NCI-H2107 (cell line): ENCODE results near the gene SLC27A4.

Experiments
- DNase-seq: peaks from one replicate; lab custom pipeline; 2025; lab: John Stamatoyannopoulos, UW

SLC27A4 gene

DNA sequence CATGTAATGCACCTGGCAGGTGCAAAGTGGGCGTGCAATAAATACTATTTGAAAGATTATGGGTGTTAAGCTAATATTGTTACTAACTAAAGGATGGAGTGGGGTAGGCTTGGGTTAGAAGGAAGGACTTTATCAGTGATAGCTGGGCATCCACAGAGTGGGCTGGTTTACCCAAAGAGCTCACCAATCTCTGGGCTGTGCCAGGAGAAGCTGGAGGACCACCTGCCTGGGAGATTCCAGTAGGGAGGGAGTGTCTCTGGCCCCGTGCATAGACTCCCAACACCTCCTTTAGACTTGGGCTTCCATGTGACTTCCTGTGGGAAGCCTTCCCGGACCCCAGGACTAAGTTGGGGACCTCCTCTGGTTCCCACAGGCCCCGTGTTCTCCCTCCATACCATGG, 25.2 kb downstream of the SLC27A4 start:
- no peak for DNase-seq

DNA sequence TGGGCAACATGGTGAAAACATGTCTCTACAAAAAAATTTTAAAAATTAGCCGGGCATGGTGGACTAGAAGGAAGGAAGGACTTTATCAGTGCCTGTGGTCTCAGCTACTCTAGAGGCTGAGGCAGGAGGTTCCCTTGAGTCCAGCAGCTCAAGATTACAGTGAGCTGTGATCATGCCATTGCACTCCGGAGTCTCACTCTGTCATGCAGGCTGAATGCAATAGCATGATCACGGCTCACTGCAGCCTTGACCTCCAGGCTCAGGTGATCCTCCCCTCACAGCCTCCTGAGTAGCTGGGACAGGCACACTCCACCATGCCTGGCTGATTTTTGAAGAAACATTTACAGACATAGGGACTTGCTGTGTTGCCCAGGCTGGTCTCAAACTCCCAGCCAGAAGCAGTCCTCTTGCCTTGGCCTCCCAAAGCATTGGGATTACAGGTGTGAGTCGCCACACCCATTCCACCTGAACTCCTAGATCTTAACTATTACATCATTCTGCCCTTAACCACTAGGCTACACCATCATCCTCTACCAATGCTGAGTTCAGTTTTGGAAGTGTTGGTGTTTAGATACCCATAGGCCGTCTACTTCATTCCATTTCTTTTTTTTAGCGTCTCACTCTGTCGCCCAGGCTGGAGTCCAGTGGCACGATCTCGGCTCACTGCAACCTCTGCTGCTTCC, 28.8 kb downstream of the SLC27A4 start:
- DNase-seq, result no peak

DNA sequence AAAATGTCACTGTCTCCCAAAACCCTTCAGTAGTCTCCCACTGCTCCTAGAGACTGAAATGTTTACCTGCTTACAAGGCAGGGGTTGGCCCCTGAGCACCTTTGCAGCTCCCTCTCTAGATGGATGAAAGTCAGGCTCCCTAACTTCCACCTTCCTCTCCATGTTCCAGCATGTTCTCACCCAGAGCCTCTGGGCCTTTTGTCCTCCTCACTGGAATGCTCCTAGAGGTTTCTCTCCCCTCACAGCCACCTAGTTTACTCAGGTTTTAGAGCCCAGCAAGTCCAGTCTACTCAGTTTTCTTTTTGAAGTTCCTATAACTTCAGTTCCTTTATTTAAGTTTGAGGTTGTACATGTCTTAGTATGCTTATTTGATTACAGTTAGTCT, 30.0 kb downstream of the SLC27A4 start:
- DNase-seq, result no peak

DNA sequence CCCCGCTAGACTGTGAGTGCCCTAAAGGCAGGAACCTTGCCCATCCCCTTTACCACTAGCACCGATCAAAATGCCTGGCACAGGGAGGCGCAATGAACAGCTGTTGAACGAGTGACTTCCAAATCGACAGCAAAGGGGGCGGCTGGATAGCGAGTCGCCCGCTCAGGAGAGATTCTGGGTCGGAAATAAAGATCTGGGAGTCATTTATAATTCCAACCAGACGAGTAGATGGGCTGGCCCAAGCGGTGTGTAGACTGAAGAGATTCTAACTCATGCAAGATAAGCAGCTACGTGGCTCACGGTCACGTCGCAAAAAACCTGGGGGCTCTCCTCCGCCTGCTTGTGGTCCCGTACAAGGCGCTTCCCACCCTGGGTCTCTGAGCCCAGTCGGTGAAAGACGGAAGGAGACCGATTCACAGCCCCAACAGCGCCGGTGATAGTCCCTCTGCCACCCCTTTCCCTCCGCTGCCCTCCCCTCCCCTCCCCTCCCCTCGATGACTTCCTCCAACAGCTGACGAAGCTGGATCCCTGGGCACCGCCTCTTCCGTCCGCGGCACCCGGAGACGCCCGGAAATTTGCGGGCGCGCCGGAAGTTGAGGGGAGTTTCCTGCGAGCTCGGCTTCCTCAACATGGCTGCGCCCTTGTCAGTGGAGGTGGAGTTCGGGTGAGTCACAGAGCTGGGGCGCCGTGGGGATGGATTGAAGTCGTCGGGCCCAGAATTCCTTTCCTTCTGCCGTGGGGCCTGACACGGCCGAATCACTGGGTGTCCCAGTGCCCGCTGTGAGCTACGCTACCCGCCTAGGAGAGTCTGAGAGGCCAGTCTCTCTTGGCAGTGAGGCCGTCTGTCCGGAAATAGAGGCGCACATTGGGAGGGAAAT, 30.7 kb downstream of the SLC27A4 start, which contains the start of gene URM1:
TSS of gene URM1 (plus strand) at position 623 of the 878 bp plus-strand sequence. CDS start at position 630, 7 bp downstream.
- peak; percentile 85 for DNase-seq

DNA sequence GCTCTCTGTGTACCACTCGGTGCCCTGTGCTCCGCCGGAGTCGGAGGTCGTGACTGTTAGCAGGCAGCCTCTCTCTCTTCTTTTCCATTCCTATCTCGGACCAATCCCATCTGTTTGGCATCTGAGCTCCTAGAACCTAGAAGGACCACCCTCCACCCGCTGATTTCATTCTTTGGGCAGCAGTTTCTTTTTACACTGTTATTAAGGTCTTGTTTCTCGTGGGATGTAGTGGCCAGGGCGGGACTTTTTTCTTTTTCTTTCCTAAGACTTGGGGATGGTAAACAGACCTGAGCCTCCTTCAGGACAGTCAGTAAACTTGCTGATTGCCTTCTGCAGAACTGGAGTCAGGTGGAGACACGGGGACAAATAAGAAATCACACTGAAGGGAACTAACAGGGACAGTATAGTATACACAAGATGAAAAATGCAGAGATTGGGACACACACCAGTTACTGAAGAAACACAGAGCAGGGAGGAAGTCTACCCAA, 31.3 kb downstream of the SLC27A4 start:
- no peak for DNase-seq

DNA sequence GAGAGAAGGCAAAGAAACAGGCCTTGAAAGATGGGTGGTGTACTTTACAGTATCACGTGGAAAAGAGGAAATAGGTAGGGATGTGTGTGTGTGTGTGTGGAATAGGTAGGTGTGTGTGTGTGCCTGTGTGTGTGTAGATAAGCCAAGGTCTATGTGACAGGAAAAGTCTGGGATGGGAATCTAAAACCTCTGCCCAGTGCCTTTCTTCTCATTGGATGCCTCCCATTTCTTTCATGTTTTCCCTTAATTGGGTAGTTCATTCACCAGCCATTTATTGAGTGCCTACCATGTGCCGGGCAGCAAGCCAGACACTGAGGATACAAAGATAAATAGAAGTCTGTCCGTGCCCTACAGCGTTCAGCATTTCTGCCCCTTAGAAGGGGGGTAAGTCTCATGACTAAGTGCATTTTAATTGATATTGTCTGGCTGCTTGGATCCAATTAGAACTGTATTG, 31.9 kb downstream of the SLC27A4 start:
- DNase-seq, result no peak

DNA sequence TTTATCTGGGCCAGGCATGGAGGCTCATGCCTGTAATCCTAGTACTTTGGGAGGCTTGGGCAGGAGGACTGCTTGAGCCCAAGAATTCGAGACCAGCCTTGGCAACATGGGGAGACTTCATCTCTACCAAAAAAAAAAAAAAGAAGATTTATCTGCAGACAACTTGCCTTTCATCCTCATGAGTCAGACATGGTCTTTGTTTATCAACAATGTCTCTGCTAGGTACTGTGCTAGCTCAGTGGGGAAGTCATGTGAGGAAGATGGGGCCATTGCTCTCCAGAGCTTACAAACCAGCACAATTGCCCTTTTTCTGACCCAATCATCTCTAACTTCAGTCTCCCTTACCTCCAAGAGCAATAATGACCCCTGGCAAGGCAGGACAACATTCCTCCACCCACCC, 32.5 kb downstream of the SLC27A4 start:
- DNase-seq, result no peak

DNA sequence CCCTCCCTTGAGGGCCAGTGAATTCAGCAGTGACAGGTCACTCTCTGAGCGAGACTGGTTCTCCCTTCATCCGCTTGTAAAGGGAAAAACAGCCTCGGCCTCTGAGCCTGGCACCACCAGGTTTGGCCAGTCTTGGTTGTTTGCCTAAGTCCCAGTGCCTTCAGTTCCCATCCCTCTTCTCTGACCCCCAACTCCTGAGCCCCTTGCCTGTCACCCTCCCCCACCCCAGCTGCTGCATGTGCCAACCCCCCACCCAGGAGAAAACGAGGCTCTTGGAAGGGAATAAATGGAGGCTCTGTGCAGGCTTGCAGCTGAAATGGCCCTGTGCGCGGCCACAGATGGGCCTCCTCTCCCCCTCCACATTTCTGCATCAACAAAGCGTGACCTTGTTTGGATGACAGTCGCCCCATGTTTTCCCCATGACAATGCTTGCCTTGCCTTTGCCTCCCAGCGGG, 33.9 kb downstream of the SLC27A4 start:
- no peak for DNase-seq

DNA sequence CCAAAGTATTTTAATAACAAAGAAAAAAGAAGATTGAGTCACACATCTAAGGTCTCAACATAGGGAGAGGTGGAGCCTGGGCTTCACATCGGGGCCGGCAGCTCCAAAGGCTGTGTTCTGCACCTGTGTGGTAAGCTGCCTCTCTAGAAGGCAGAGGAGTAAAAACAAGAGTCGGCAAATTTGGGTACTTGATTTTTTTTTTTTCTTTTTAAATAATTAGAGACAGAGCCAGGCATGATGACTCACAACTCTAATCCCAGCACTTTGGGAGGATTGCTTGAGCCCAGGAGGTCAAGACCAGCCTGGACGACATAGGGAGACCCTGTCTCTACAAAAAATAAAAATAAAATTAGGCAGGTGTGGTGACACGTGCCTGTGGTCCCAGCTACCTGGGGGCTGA, 35.5 kb downstream of the SLC27A4 start:
- no peak for DNase-seq

DNA sequence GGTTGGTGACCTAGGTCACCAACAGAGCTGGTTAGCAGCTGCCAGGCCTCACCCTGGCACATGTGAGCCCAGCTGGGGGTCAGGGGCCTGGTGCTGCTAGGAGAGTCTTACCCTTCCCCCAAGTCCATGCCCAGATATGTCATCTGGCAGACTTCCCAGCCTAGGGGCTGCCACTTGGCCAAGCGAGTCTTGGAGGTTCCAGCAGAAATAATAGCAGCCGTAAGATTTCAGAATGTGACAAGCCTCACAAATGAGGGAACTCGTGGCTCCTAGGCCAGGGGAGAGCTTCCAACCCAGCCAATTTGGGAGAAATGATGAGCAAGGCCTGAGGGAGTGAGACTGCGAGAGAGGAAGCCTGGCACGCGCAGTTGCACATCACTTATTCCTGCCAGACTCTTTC, 41.9 kb downstream of the SLC27A4 start:
- DNase-seq, result no peak

DNA sequence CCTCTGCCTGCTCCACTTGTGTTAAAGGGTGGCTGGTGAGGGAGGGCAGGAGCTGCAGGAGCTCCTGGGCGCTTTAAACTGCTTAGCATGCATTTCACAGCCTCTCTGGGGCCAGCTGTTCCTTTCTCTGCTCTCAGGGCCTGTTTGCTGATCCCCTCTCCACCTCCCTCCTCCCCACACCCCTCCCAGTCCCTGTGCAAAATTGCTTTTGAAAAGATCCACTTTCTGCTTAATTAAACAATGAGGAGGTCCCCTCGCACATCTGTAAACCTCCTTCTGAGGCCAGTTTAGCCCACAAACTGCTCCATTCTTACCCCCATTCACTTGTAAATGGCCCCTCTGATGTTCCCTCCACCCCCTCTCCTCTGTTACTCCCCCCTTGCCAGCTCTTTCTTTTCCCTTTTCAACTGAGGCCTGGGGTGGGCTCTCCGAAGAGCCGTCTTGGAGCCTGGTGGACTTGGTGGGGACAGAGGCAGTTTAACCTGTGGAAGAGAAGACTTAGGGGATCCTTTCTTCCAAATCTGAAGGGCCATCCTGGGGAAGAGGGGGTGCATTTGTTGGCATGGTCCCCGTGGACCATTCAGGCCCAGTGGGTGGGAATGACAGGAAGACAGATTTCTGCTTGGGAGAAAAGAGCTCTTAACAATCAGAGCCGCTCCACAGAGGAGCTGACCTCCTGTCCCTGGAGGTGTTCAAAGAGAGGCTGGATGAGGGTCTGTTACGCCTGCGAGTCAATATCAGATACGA, 42.9 kb downstream of the SLC27A4 start:
- DNase-seq, result no peak

DNA sequence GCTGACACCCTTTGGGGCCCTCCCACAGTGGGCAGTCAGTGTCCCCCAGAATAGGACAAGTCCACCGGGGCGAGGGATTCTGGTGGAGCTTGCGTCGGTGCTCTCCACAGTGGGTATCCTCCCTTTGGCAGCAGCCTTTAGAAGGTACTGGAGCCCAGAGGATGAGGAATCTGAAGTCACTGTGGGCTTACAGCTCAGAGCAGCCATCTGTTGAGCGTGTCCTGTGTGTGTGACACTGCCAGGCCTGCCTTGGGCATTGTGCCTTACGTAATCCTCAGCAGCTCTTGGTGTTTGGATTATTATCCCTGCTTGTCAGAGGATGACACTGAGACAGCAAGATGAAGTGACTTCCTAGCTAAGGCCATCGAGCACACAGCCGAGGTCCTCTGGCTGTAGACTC, 43.5 kb downstream of the SLC27A4 start:
- DNase-seq, result no peak

DNA sequence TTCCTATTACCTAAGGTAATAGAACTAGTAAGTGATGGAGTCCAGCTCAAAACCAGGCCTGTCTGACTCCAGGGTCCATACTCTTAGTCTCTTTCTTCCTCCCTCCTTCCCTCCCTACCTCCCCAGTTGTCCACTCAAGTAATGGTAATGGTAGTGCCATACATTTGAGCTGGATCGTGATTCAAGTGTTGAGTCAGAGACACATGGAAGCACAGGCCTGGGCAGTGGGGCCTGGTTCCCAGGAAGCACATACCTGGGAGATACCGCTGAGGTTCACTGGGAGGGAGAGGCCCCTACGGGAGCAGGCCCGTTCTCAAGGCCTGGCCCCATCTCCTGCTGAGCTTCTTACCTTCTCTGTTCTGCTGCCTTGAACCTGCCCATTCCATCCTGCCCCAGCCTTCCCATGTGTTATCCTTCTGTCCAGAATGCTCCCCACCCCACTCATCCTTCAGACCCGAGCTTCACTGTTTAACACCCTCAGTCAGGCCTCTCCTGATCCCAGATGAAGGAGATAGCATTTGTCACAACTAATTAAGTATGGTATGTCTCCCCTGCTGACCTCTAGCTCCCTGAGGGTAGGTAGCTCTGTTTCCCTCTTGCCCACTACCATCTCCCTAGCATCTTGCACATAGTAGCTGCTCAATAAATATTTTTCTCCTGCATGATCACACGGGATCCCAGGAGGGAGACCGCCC, 44.6 kb downstream of the SLC27A4 start:
- DNase-seq, result no peak

DNA sequence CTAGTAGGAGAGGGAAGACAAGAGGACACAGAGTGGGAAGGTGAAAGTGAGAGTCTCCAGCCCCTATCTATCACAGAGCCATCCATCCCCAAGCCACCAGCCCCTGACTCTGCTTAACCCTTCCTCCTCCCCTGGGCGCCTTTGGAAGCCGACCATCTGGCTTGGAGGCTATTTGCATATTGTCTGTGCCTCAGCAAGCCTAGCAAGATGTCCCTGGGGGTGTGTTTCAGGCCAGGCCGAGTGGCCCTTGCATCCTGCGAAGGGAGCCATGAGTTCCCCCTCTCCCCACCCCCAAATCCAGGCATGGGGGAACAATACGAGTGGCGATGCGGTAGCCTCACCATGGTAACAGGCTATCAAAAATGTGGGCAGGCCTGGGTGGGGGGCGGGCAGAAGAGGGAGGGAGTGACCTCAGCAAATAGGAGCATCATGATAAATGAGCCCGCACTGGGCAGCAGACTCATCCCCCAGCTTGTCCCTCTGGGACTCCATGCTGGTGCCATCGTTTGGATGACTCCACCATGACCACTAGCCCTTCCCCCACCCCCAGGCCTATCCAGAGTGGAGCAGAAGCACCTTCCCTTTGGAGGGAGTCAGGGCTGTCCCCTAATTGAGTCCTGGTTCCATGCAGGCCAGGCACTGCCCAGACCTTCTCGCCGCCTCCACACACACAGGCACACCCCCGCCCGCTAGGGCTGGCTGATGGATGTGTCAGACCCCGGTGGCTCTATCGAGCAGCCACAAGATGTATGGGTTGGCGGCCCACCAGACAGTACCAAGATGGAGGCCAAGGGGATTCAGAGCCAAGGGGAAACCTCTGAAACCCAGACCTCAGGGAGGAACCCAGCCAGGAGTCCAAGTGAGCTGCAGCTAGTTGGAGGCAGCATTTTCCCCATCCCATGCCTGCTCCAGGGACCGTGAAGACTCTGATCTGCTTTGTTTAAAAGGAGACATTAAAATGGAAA, 45.5 kb downstream of the SLC27A4 start:
- no peak for DNase-seq

DNA sequence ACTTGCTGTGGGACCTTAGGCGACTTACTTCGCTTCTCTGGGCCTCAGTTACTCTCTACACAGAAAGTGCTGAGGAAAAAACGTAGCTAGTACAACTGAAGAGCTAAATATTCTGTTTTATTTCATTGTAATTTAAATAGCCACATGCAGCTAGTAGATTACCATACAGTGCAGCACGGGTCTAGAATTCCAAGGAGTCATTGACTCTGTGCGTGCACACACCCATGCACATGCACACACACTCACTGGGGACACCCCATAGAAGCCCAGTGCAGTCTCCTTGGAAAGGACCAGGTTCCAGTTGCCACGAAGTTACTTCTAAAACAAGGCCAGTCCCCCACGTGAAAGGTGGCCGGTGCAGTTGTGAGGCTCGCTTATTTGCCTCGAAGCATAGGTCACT, 47.8 kb downstream of the SLC27A4 start:
- DNase-seq, result no peak

DNA sequence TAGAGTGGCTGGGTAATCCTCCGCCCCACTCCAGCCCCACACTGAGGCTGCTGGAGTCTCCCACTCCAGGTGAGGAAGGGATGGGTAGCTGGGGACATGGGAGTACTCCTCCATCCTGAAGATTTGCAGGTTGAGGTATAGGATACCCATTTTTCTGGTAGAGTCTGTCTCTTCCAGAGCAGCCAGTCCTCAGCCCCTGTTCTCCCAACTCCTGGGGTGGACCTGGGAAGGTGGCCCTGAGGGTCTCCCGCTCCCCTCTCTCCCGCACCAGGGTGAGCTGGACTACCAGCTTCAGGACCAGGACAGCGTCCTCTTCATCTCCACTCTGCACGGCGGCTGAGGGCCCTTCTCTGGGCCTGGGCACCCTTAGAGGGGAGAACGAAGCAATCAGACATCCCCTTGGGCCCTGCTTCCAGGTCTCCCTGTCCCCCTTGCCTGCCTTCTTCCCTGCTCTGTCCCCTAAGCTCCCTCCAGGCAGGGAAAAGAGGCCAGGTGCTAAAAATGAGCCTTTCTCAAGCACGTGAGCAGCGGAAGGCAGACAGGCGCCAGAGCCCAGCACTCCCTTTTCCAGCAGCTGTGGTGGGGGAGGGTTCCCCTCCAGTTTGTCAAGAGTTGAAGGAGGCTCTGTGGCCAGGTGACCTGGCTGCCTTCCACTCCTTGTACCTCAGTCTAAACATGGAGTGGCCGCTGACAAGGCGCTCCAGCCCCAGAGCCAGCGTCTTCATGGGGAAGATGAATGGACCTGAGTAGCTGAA, 49.2 kb downstream of the SLC27A4 start:
- DNase-seq, result no peak

DNA sequence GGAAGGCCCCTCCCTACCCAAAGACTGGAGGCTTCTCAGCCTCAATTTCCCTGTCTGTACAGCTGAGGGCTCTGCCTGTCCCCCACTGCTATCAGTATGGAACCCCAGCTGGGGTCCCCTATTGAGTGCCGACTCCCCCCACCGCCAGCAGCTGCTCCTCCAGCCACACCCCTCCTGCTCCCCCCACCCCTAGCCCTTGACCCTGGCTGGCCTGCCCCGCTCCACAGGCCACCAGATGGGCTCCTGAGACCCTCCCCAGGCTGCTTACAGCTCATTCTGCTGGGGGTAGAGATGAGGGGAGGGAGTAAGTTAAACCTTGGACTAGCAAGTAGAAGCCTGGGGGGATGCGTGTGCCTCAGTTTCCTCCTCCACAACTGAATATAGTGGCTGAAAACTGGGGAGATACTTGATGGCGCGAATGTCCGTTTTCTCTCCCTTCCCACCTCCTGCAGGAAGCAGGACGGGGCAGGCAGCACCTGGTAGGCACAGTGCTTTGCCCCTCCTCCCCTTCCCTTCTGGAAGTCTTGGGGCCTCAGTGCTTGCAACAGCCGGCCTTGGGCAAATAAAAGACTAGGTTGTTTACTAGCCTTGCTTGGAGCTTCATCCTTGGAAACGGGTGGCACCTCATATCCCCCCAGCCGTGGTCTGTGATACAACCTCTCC, 50.0 kb downstream of the SLC27A4 start:
- DNase-seq, result no peak

DNA sequence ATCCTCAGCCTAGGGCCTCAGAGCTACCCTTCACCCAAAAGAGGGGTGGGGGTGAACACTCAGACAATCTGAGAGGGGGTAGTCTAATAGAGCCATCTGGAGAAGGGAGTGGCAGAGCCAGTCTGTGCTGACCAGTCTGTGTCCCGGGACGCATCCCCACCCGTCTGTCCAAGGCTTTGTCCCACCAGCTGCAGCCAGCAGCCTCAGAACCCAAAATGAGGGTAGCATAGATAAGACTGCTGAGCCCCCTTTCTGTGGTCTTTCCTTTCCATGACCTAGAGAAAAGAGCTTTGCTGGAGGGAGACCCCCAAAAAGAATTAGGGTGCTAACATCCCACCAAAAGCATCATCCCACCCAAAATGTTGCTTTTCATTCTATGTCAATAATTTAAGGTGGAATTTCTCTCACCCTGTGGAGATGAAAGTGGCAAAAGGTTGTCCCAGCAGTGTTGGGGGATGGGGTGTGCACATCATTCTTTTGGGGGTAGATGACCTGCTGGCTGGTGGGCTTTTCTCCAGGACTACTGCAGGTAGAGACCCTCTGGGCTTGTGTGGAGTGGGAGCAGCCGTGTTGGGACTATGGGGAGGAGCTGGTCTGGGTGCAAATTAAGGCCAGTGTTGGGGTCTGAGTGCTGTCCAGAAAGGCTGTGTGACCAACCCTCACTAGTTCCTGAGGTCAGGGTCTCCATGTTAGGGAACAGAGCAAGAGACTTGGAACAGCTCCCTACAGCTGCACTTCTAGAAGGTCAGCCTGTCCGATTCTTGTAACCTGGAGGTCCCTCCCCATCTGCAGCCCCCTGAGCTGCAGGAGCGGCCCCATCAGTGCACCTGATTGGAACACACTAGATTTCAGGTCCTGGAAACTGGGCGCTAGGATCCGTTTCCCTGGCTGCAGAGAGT, 50.7 kb downstream of the SLC27A4 start:
- DNase-seq, result no peak
